ENCODE measurements around the gene WNT9B. TPM values are rescaled to one million over a fixed set of nuclear protein-coding genes. Genes with fewer than 3 reads are reported as not detected.
A peak's percentile ranks its signal among the peaks of the same experiment; 100 is the strongest.

Gene WNT9B
- total and polyA plus RNA-seq, 9 of the 15 experiments (the other 6 are each of a cell fraction or from before 2014, with no cell fraction given): not detected

- TF ChIP-seq, protein P1, sequence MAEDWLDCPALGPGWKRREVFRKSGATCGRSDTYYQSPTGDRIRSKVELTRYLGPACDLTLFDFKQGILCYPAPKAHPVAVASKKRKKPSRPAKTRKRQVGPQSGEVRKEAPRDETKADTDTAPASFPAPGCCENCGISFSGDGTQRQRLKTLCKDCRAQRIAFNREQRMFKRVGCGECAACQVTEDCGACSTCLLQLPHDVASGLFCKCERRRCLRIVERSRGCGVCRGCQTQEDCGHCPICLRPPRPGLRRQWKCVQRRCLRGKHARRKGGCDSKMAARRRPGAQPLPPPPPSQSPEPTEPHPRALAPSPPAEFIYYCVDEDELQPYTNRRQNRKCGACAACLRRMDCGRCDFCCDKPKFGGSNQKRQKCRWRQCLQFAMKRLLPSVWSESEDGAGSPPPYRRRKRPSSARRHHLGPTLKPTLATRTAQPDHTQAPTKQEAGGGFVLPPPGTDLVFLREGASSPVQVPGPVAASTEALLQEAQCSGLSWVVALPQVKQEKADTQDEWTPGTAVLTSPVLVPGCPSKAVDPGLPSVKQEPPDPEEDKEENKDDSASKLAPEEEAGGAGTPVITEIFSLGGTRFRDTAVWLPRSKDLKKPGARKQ (CRISPR knock-in tag; IDR thresholded peaks at IDR 0.05): no peak
- TF ChIP-seq ZNF146 (CRISPR knock-in tag; IDR thresholded peaks at IDR 0.05; ENCODE audit: unreplicated experiment) (no peak), EZH2 (IDR thresholded peaks at IDR 0.05; ENCODE audit: borderline replicate concordance, low read depth, low read length) (no peak), CEBPB (tag; IDR thresholded peaks at IDR 0.05) (no peak), E2F3 (CRISPR knock-in tag; IDR thresholded peaks at IDR 0.05) (no peak), NR4A1 (CRISPR knock-in tag; IDR thresholded peaks at IDR 0.05) (no peak), NR4A1 (tag; IDR thresholded peaks at IDR 0.05) (no peak), ZNF217 (CRISPR knock-in tag; IDR thresholded peaks at IDR 0.05) (no peak), GTF2A2 (tag; IDR thresholded peaks at IDR 0.05) (no peak), IRF9 (tag; IDR thresholded peaks at IDR 0.05) (no peak), NR2F6 (CRISPR knock-in tag; IDR thresholded peaks at IDR 0.05) (no peak), ZNF77 (CRISPR knock-in tag; IDR thresholded peaks at IDR 0.05) (no peak), PPARD (CRISPR knock-in tag; IDR thresholded peaks at IDR 0.05) (no peak), GATAD2B (IDR thresholded peaks at IDR 0.05; ENCODE audit: borderline replicate concordance) (peak; percentile 63; the same call in 1 of the 2 replicates)
- TF ChIP-seq, protein P2, sequence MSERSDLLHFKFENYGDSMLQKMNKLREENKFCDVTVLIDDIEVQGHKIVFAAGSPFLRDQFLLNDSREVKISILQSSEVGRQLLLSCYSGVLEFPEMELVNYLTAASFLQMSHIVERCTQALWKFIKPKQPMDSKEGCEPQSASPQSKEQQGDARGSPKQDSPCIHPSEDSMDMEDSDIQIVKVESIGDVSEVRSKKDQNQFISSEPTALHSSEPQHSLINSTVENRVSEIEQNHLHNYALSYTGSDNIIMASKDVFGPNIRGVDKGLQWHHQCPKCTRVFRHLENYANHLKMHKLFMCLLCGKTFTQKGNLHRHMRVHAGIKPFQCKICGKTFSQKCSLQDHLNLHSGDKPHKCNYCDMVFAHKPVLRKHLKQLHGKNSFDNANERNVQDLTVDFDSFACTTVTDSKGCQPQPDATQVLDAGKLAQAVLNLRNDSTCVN (CRISPR knock-in tag; IDR thresholded peaks at IDR 0.05): peak; percentile 86
- TF ChIP-seq, protein P3, sequence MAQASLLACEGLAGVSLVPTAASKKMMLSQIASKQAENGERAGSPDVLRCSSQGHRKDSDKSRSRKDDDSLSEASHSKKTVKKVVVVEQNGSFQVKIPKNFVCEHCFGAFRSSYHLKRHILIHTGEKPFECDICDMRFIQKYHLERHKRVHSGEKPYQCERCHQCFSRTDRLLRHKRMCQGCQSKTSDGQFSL (CRISPR knock-in tag; IDR thresholded peaks at IDR 0.05): no peak
- TF ChIP-seq, protein P3 (tag; IDR thresholded peaks at IDR 0.05): no peak
- TF ChIP-seq, protein P4, sequence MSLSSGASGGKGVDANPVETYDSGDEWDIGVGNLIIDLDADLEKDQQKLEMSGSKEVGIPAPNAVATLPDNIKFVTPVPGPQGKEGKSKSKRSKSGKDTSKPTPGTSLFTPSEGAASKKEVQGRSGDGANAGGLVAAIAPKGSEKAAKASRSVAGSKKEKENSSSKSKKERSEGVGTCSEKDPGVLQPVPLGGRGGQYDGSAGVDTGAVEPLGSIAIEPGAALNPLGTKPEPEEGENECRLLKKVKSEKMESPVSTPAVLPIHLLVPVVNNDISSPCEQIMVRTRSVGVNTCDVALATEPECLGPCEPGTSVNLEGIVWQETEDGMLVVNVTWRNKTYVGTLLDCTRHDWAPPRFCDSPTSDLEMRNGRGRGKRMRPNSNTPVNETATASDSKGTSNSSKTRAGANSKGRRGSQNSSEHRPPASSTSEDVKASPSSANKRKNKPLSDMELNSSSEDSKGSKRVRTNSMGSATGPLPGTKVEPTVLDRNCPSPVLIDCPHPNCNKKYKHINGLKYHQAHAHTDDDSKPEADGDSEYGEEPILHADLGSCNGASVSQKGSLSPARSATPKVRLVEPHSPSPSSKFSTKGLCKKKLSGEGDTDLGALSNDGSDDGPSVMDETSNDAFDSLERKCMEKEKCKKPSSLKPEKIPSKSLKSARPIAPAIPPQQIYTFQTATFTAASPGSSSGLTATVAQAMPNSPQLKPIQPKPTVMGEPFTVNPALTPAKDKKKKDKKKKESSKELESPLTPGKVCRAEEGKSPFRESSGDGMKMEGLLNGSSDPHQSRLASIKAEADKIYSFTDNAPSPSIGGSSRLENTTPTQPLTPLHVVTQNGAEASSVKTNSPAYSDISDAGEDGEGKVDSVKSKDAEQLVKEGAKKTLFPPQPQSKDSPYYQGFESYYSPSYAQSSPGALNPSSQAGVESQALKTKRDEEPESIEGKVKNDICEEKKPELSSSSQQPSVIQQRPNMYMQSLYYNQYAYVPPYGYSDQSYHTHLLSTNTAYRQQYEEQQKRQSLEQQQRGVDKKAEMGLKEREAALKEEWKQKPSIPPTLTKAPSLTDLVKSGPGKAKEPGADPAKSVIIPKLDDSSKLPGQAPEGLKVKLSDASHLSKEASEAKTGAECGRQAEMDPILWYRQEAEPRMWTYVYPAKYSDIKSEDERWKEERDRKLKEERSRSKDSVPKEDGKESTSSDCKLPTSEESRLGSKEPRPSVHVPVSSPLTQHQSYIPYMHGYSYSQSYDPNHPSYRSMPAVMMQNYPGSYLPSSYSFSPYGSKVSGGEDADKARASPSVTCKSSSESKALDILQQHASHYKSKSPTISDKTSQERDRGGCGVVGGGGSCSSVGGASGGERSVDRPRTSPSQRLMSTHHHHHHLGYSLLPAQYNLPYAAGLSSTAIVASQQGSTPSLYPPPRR (CRISPR knock-in tag; IDR thresholded peaks at IDR 0.05; ENCODE audit: borderline replicate concordance): peak; percentile 79; the same call in 1 of the 2 replicates
Measured at GRCh38 chr17:46922804-46923635, 71.6 kb downstream of the WNT9B start, which contains the start of gene GOSR2 (continued).

Data from K562 (cell line).